SK-N-SH treated with all-trans-retinoic acid at 6 μM for 48 hours (cell line): ENCODE results near the gene RRAGB.

Experiments used
- ATAC-seq: fragments of 200-7000 bp; cut with Tn5 transposase; 3 replicates; pipeline ENCODE4 v1.9.1; 2020; ENCODE audit warnings: mild to moderate bottlenecking, moderate library complexity
- ARNTL ChIP-seq: fragments of 450-650 bp; formaldehyde crosslinking; IDR thresholded peaks from 2 replicates; pipeline ENCODE4 v1.5.0; 2020; ENCODE audit warnings: low read depth, mild to moderate bottlenecking, moderate library complexity, borderline replicate concordance
- BACH2 ChIP-seq: fragments of 250-450 bp; sonication (Bioruptor Pico); IDR thresholded peaks from 2 replicates; pipeline ENCODE4 v1.9.0; 2021; ENCODE audit warnings: mild to moderate bottlenecking, borderline replicate concordance
- CSRNP3 ChIP-seq: fragments of 250-450 bp; sonication (Bioruptor Pico); IDR thresholded peaks from 2 replicates; pipeline ENCODE4 v1.5.1; 2021; ENCODE audit warnings: mild to moderate bottlenecking, moderate library complexity
- GLIS3 ChIP-seq: fragments of 250-450 bp; sonication (Bioruptor Pico); IDR thresholded peaks from 2 replicates; pipeline ENCODE4 v1.5.0; 2020; ENCODE audit warnings: mild to moderate bottlenecking, moderate library complexity
- RARB ChIP-seq: fragments of 250-450 bp; sonication (Bioruptor Pico); IDR thresholded peaks from 2 replicates; pipeline ENCODE4 v1.8.0; 2021; ENCODE audit warnings: mild to moderate bottlenecking, moderate library complexity
- TOX ChIP-seq: fragments of 250-450 bp; sonication (Bioruptor Pico); IDR thresholded peaks from 2 replicates; pipeline ENCODE4 v1.8.0; 2021; ENCODE audit warnings: mild to moderate bottlenecking, moderate library complexity, borderline replicate concordance
- TSHZ2 ChIP-seq: fragments of 250-450 bp; sonication (Bioruptor Pico); IDR thresholded peaks from 2 replicates; pipeline ENCODE4 v1.5.0; 2020; ENCODE audit warnings: mild to moderate bottlenecking, moderate library complexity
- ZNF565 ChIP-seq: fragments of 450-650 bp; formaldehyde crosslinking; conservative IDR thresholded peaks from 2 replicates; pipeline ENCODE4 v1.5.0; 2020; ENCODE audit warnings: low read depth, mild to moderate bottlenecking, moderate library complexity
- ZNF70 ChIP-seq: fragments of 450-650 bp; formaldehyde crosslinking; IDR thresholded peaks from 2 replicates; pipeline ENCODE4 v1.5.0; 2020; ENCODE audit warnings: mild to moderate bottlenecking, moderate library complexity
- ZNF8 ChIP-seq: fragments of 450-650 bp; formaldehyde crosslinking; IDR thresholded peaks from 2 replicates; pipeline ENCODE4 v1.5.0; 2020; ENCODE audit warnings: mild to moderate bottlenecking, moderate library complexity
- TF ChIP-seq, protein P1 (sequence below): fragments of 250-450 bp; sonication (Bioruptor Pico); IDR thresholded peaks from 2 replicates; pipeline ENCODE4 v1.8.0; 2021; ENCODE audit warnings: low read depth, mild to moderate bottlenecking, moderate library complexity, borderline replicate concordance

The RRAGB gene

GRCh38 chrX:55796496-55796895, 78.9 kb downstream of the RRAGB start:
- no peak for TF ChIP-seq ZNF70
- TF ChIP-seq, protein P1, sequence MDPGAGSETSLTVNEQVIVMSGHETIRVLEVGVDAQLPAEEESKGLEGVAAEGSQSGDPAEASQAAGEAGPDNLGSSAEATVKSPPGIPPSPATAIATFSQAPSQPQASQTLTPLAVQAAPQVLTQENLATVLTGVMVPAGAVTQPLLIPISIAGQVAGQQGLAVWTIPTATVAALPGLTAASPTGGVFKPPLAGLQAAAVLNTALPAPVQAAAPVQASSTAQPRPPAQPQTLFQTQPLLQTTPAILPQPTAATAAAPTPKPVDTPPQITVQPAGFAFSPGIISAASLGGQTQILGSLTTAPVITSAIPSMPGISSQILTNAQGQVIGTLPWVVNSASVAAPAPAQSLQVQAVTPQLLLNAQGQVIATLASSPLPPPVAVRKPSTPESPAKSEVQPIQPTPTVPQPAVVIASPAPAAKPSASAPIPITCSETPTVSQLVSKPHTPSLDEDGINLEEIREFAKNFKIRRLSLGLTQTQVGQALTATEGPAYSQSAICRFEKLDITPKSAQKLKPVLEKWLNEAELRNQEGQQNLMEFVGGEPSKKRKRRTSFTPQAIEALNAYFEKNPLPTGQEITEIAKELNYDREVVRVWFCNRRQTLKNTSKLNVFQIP (CRISPR knock-in tag), result no peak
- ATAC-seq, result no peak

DNA sequence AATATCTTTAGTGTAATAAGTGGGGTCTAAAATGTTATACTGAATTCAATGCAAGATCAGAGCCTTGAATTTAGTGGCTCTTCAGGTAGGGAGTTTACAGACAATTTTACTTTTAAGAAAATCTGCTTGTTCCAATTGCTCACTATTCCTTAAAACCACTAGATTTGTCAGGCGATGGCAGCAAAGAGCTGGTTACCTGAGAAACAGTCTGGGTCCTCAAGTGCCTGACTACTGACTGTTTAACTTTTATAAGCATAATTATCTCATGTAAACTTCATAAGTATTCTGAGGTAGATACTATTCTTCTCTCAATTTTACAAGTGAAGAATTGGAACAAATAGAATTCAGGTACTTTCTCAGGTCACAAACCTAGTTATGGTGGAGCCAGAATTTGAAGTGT, 84.3 kb downstream of the RRAGB start:
- no peak for TF ChIP-seq RARB
- TF ChIP-seq ARNTL (CRISPR knock-in tag), result no peak
- TF ChIP-seq, protein P1 (CRISPR knock-in tag), result no peak
- no peak for TF ChIP-seq BACH2 (CRISPR knock-in tag)
- TF ChIP-seq TOX (CRISPR knock-in tag), result no peak
- no peak for TF ChIP-seq ZNF8
- no peak for TF ChIP-seq ZNF565 (CRISPR knock-in tag)
- no peak for TF ChIP-seq CSRNP3
- no peak for TF ChIP-seq TSHZ2
- TF ChIP-seq GLIS3 (CRISPR knock-in tag), result no peak
- TF ChIP-seq, all 23 proteins: peak for 0
- no peak for ATAC-seq
